Heart right ventricle (tissue), 16 donors: ENCODE results near the gene NCS1. TPM values are rescaled to one million over a fixed set of nuclear protein-coding genes. Genes with fewer than 3 reads are reported as not detected.

Experiments
- ATAC-seq, 8 donors: fragments of 200-7000 bp; cut with Tn5 transposase; one replicate each; pipeline ENCODE4 v1.9.1; 2020; ENCODE audit warnings: mild to moderate bottlenecking in 8 of 8, moderate library complexity in 8 of 8, moderate number of reproducible peaks in 1 of 8
- DNase-seq, 2 donors: peaks; one replicate each; pipeline ENCODE4 v3.0.0-alpha.2; 2020
- H3K27ac ChIP-seq, 10 donors: fragments of 200-600 bp; sonication (generic) in 2 of 10; one replicate each; pipeline versions ENCODE4 v1.5.0 to v1.8.0; 2020 to 2022; ENCODE audit warnings: mild to moderate bottlenecking in 3 of 10
- H3K27me3 ChIP-seq, 7 donors: fragments of 200-600 bp; one replicate each; pipeline ENCODE4 v1.8.0; 2021 to 2022; ENCODE audit warnings: mild to moderate bottlenecking in 2 of 7
- H3K36me3 ChIP-seq, 9 donors: fragments of 200-600 bp; sonication (generic) in 1 of 9; one replicate each; pipeline versions ENCODE4 v1.5.0 to v1.8.0; 2020 to 2022; ENCODE audit warnings: mild to moderate bottlenecking in 2 of 9
- H3K4me1 ChIP-seq, 9 donors: fragments of 200-600 bp; sonication (generic) in 1 of 9; one replicate each; pipeline versions ENCODE4 v1.5.0 to v1.8.0; 2020 to 2022; ENCODE audit warnings: mild to moderate bottlenecking in 4 of 9
- H3K4me3 ChIP-seq, 10 donors: fragments of 200-600 bp; sonication (generic) in 2 of 10; one replicate each; pipeline versions ENCODE4 v1.5.0 to v1.8.0; 2020 to 2022; ENCODE audit warnings: mild to moderate bottlenecking in 7 of 10, moderate library complexity in 2 of 10
- H3K9me3 ChIP-seq, 11 donors: fragments of 200-600 bp in 10 of 11; sonication (generic) in 2 of 11; one replicate each; pipeline versions ENCODE4 v1.5.0 to v1.8.0; 2013 to 2022; ENCODE audit warnings: mild to moderate bottlenecking in 2 of 11, control low read depth in 1 of 11, moderate library complexity in 1 of 11
- CTCF ChIP-seq, 9 donors: fragments of 200-600 bp; sonication (generic) in 2 of 9; IDR thresholded peaks; one replicate each; pipeline versions ENCODE4 v1.5.0 to v1.8.0; 2021 to 2022; ENCODE audit warnings: antibody characterized with exemption in 9 of 9, mild to moderate bottlenecking in 5 of 9, moderate library complexity in 1 of 9
- WGBS, 2 donors: extraction: QIAGEN DNeasy Blood & Tissue Kit; methylation state at CpG; one replicate each; pipeline ENCODE4 v1.1.7; 2013; ENCODE audit warnings: inconsistent platforms in 1 of 2; 5-methylcytosine and 5-hydroxymethylcytosine counted together
- intact Hi-C, 10 donors: fragments of 100-400 bp; cut with DNase I; formaldehyde crosslinking; loops; one replicate each; pipeline versions ENCODE4 v1.11.1 to v1.14.2; 2022
- polyA plus RNA-seq, 2 donors: library from polyadenylated mRNA; stranded (reverse); fragments of 200-250 nt; gene quantifications; one replicate each; pipeline ENCODE4 v1.2.3, GENCODE V29; 2013
- total RNA-seq, 10 donors: library from RNA; stranded (reverse); fragmentation: NEBNext Ultra II Directional in 3 of 10; extraction: Animal tissue kit (Norgen Biotek cat#: 25700) in 3 of 10; gene quantifications; one replicate each; pipeline versions ENCODE4 v1.2.1 to v1.2.4, GENCODE V29; 2021 to 2023
- donor health status: Arrhythmogenic right ventricular cardiomyopathy.
- donor health status: ischemic (EF 13 %, LVEDD 7.1; RV severe dilation, severe dysfunction).
- donor health status: healthy with polysubstance abuse.
- donor health status: DM: no; HTN: yes; CAD: no.
- donor health status: DM: no; HTN: no; CAD: no.
- donor health status: ischemic (EF 25% LVEDD 6.9; RV normal size, moderate dysfunction).
- donor health status: ischemic (EF 25% LVEDD 5.7; RV mildly dilated, moderate dysfunction).
- donor health status: healthy.
- donor health status: DM: yes; HTN: yes; CAD: no.
- donor health status: Ischemic cardiomyopathy.
- donor health status: ischemic (EF 35%, LVEDD 5.7; RV mildly dilated, moderate dysfunction).
- donor health status: nonischemic (EF 11% LVEDD 7.7; RV severe dilation, severe dysfunction).
- donor health status: DM: yes; HTN: yes; CAD: no.
- donor health status: PGD.
- donor health status: ischemic (EF 29% LVEDD 5.4; RV normal size, mild dysfunction).
- donor health status: nonischemic (EF 23%, LVEDD 6.1; RV moderate dilation, normal function).

The NCS1 gene
- total and polyA plus RNA-seq, 12 donors = 2.0 to 16.2 (median 7.0) TPM

- H3K36me3 ChIP-seq = no peaks in the 10 kb centered on the region
- ATAC-seq (no peak), DNase-seq (no peak)
- no peak overlapping the region for H3K4me3 ChIP-seq
- 79 to 94% methylated on average over 1 of the region's 1 CpG for WGBS, 2 donors
- H3K27ac ChIP-seq = no peak overlapping the region
- no peak for TF ChIP-seq CTCF (IDR thresholded peaks at IDR 0.05)
- H3K9me3 ChIP-seq = no peaks in the 10 kb centered on the region
- peaks cover 0 to 22% (median 11%) of the 10 kb centered on the region in 9 donors for H3K4me1 ChIP-seq
- H3K27me3 ChIP-seq = peaks cover 0 to 43% (median 17%) of the 10 kb centered on the region in 7 donors
- intact Hi-C loops = no loop called here
These were observed 26.5 kb upstream of the NCS1 start for GRCh38 chr9:130145658-130146057.

GRCh38 chr9:130147198-130147597 lies 25.0 kb upstream of the NCS1 start:
- H3K4me3 ChIP-seq = no peak overlapping the region
- no peak for ATAC-seq
- intact Hi-C loops = no loop called here
- no peak for TF ChIP-seq CTCF (IDR thresholded peaks at IDR 0.05)
- no peaks in the 10 kb centered on the region for H3K36me3 ChIP-seq
- H3K4me1 ChIP-seq = peaks cover 0 to 20% (median 10%) of the 10 kb centered on the region in 9 donors
- no peak overlapping the region for H3K27ac ChIP-seq
- H3K9me3 ChIP-seq = no peaks in the 10 kb centered on the region
- no peak for DNase-seq
- H3K27me3 ChIP-seq = peaks cover 0 to 43% (median 17%) of the 10 kb centered on the region in 7 donors
- WGBS, 2 donors = 77 to 86% methylated on average over 5 of the region's 5 CpGs

GRCh38 chr9:130147910-130148309 lies 24.3 kb upstream of the NCS1 start:
- peaks cover 0 to 20% (median 10%) of the 10 kb centered on the region in 9 donors for H3K4me1 ChIP-seq
- no peak for ATAC-seq
- no peaks in the 10 kb centered on the region for H3K36me3 ChIP-seq
- H3K27ac ChIP-seq = no peak overlapping the region
- no peak overlapping the region for H3K4me3 ChIP-seq
- peaks cover 0 to 43% (median 17%) of the 10 kb centered on the region in 7 donors for H3K27me3 ChIP-seq
- H3K9me3 ChIP-seq = no peaks in the 10 kb centered on the region
- intact Hi-C loops = no loop called here
- no peak for DNase-seq
- WGBS, 2 donors = 97 to 99% methylated on average over 3 of the region's 3 CpGs
- no peak for TF ChIP-seq CTCF (IDR thresholded peaks at IDR 0.05)

DNA sequence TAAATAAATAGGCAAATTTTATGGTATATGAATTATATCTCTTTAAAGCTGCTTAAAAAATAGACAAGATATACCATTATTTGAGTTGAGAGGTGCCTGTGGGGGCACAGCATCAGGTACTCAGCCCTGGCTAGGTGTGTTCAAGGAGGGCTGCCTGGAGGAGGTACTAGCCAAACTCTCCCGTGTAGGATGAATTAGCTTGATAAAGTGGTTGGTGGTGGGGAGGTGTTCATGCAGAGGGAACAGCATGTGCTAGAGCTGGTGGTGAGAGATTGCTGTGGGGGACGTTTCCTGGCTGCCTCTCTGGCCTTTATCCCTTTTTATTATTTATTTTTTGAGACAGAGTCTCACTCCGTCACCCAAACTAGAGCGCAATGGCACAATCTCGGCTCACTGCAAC lies 23.2 kb upstream of the NCS1 start:
- 82 to 87% methylated on average over 5 of the region's 5 CpGs for WGBS, 2 donors
- peaks cover 0 to 32% (median 16%) of the 10 kb centered on the region in 7 donors for H3K27me3 ChIP-seq
- no peak for ATAC-seq
- H3K9me3 ChIP-seq = no peaks in the 10 kb centered on the region
- H3K4me3 ChIP-seq = no peak overlapping the region
- DNase-seq = no peak
- no peak for TF ChIP-seq CTCF (IDR thresholded peaks at IDR 0.05)
- no peaks in the 10 kb centered on the region for H3K36me3 ChIP-seq
- peaks cover 0 to 15% (median 6%) of the 10 kb centered on the region in 9 donors for H3K4me1 ChIP-seq
- intact Hi-C loops = no loop called here
- H3K27ac ChIP-seq = no peak overlapping the region
